CD14-positive monocyte (primary cell): Measurements from ENCODE around the gene ZMYND19. TPM values are rescaled to one million over a fixed set of nuclear protein-coding genes. Genes with fewer than 3 reads are reported as not detected.

Experiments
- DNase-seq, 3 donors: peaks; one replicate each; pipeline ENCODE4 v3.0.0-alpha.2; 2011 to 2022
- H2AFZ ChIP-seq: 2 replicates; pipeline ENCODE4 v1.6.0; 2012; ENCODE audit warnings: mild to moderate bottlenecking, low read depth, low read length, inconsistent platforms; ENCODE audit not compliant: insufficient read depth, poor library complexity, severe bottlenecking
- H3K27ac ChIP-seq, 2 donors: 1 replicate in 1 of 2; 2 replicates in 1 of 2; pipeline ENCODE4 v1.5.1; 2012 to 2013; ENCODE audit warnings: low read length in 2 of 2, control low read depth in 1 of 2, inconsistent platforms in 1 of 2, low read depth in 1 of 2, mild to moderate bottlenecking in 1 of 2
- H3K27me3 ChIP-seq, 2 donors: one replicate each; pipeline versions ENCODE4 v1.6.0 to v1.6.1; 2011 to 2013; ENCODE audit warnings: low read length in 2 of 2; ENCODE audit not compliant: control insufficient read depth in 2 of 2, insufficient read depth in 2 of 2
- H3K36me3 ChIP-seq, 2 donors: replicated peaks in 1 of 2; 1 replicate in 1 of 2; 2 replicates in 1 of 2; pipeline versions ENCODE4 v1.5.1 to v1.6.1; 2012 to 2013; ENCODE audit warnings: low read length in 2 of 2, control low read depth in 1 of 2, inconsistent platforms in 1 of 2, mild to moderate bottlenecking in 1 of 2; ENCODE audit not compliant: insufficient read depth in 2 of 2, control insufficient read depth in 1 of 2
- H3K4me1 ChIP-seq, 2 donors: 1 replicate in 1 of 2; 2 replicates in 1 of 2; pipeline versions ENCODE4 v1.5.1 to v1.6.1; 2012 to 2013; ENCODE audit warnings: low read length in 2 of 2, control low read depth in 1 of 2, inconsistent platforms in 1 of 2, mild to moderate bottlenecking in 1 of 2, moderate library complexity in 1 of 2; ENCODE audit not compliant: insufficient read depth in 2 of 2, control insufficient read depth in 1 of 2
- H3K4me2 ChIP-seq: replicated peaks from 2 replicates; pipeline ENCODE3; 2012; ENCODE audit warnings: low read length, moderate library complexity, mild to moderate bottlenecking; ENCODE audit not compliant: poor library complexity, severe bottlenecking; ENCODE audit errors: extremely low read depth
- H3K4me3 ChIP-seq, 3 experiments: fragments of 200-600 bp in 1 of 3; sonication (generic) in 1 of 3; replicated peaks in 1 of 3; 1 replicate in 2 of 3; 2 replicates in 1 of 3; pipeline ENCODE4 v1.5.1; 2011 to 2013; ENCODE audit warnings: low read length in 3 of 3, mild to moderate bottlenecking in 3 of 3, control low read depth in 2 of 3, low read depth in 2 of 3, inconsistent platforms in 1 of 3, moderate library complexity in 1 of 3
- H3K79me2 ChIP-seq: 2 replicates; pipeline ENCODE4 v1.6.0; 2012; ENCODE audit warnings: mild to moderate bottlenecking, control low read depth, inconsistent platforms, low read length, moderate library complexity; ENCODE audit not compliant: insufficient read depth
- H3K9ac ChIP-seq: 2 replicates; pipeline ENCODE4 v1.6.0; 2017; ENCODE audit warnings: low read length, mild to moderate bottlenecking; ENCODE audit not compliant: insufficient read depth, poor library complexity, severe bottlenecking
- H3K9me3 ChIP-seq, 2 donors: replicated peaks in 1 of 2; 1 replicate in 1 of 2; 2 replicates in 1 of 2; pipeline versions ENCODE4 v1.5.1 to v1.6.1; 2012 to 2013; ENCODE audit warnings: low read length in 2 of 2, control low read depth in 1 of 2; ENCODE audit not compliant: control insufficient read depth in 1 of 2, insufficient read depth in 1 of 2
- H4K20me1 ChIP-seq: 2 replicates; pipeline ENCODE4 v1.6.0; 2012; ENCODE audit warnings: mild to moderate bottlenecking, low read length, control low read depth, moderate library complexity; ENCODE audit not compliant: insufficient read depth
- H3K27ac Mint-ChIP-seq, 7 donors: one replicate each; pipeline ENCODE4 v1.8.0; 2020; ENCODE audit warnings: mild to moderate bottlenecking in 7 of 7, mixed read lengths in 7 of 7, moderate library complexity in 6 of 7, inconsistent platforms in 2 of 7
- H3K27me3 Mint-ChIP-seq, 3 donors: one replicate each; pipeline ENCODE4 v1.8.0; 2021 to 2022; ENCODE audit warnings: low read depth in 3 of 3, mild to moderate bottlenecking in 3 of 3, mixed read lengths in 3 of 3, moderate library complexity in 3 of 3, inconsistent platforms in 1 of 3
- H3K36me3 Mint-ChIP-seq, 2 donors: one replicate each; pipeline ENCODE4 v1.8.0; 2020; ENCODE audit warnings: mixed read lengths in 2 of 2, inconsistent platforms in 1 of 2, mild to moderate bottlenecking in 1 of 2
- H3K4me1 Mint-ChIP-seq: one replicate; pipeline ENCODE4 v1.8.0; 2020; ENCODE audit warnings: mild to moderate bottlenecking, mixed read lengths
- H3K4me3 Mint-ChIP-seq, 2 donors: one replicate each; pipeline ENCODE4 v1.8.0; 2020; ENCODE audit warnings: mild to moderate bottlenecking in 2 of 2, mixed read lengths in 2 of 2, moderate library complexity in 1 of 2
- H3K9me3 Mint-ChIP-seq, 7 donors: one replicate each; pipeline ENCODE4 v1.8.0; 2020 to 2022; ENCODE audit warnings: mixed read lengths in 7 of 7, mild to moderate bottlenecking in 6 of 7, moderate library complexity in 6 of 7, inconsistent platforms in 2 of 7
- CTCF ChIP-seq: fragments of 200-600 bp; IDR thresholded peaks from one replicate; pipeline ENCODE4 v1.8.0; 2022; ENCODE audit warnings: antibody characterized with exemption, mild to moderate bottlenecking
- WGBS: methylation state at CpG from one replicate; pipeline ENCODE4 v1.1.5; 2013; ENCODE audit warnings: missing lambda C conversion rate; ENCODE audit not compliant: insufficient coverage; 5-methylcytosine and 5-hydroxymethylcytosine counted together
- intact Hi-C, 2 donors: fragments of 100-400 bp; cut with micrococcal nuclease; formaldehyde crosslinking; loops; one replicate each; pipeline versions ENCODE4 v1.15.0 to v1.15.1; 2023
- polyA plus RNA-seq, 3 donors: library from polyadenylated mRNA; depleted of rRNA in 1 of 3; unstranded in 2 of 3; stranded (reverse) in 1 of 3; fragments of 300-500 nt in 2 of 3; fragments of >200 nt in 1 of 3; fragmentation: Illumina TruSeq in 2 of 3; gene quantifications; 1 replicate in 2 of 3; 2 replicates in 1 of 3; pipeline ENCODE4 v1.2.3, GENCODE V29; 2012 to 2021

Gene ZMYND19
- polyA plus RNA-seq, 3 donors: 1.9 to 12.4 (median 4.5) TPM

- no peak overlapping the region for H2AFZ ChIP-seq
- H3K9ac ChIP-seq: peak overlapping the region; percentile 36
- H4K20me1 ChIP-seq: peaks cover 90% of the 10 kb centered on the region
- peaks cover 32 to 47% of the 10 kb centered on the region in 2 donors for H3K36me3 ChIP-seq
- peaks cover 17 to 41% of the 10 kb centered on the region in 2 donors for H3K36me3 Mint-ChIP-seq
- no peaks in the 10 kb centered on the region for H3K9me3 Mint-ChIP-seq
- no peak for TF ChIP-seq CTCF
- H3K27me3 ChIP-seq: no peaks in the 10 kb centered on the region
- peaks cover 55% of the 10 kb centered on the region for H3K4me1 Mint-ChIP-seq
- H3K9me3 ChIP-seq: no peaks in the 10 kb centered on the region
- peaks cover 0 to 4% (median 0%) of the 10 kb centered on the region in 3 donors for H3K27me3 Mint-ChIP-seq
- H3K4me3 Mint-ChIP-seq: peak overlapping the region in 1 of 2 donors; percentile 71
- H3K4me3 ChIP-seq: peak overlapping the region in 1 of 3 experiments; percentile 34
- H3K79me2 ChIP-seq: peaks cover 92% of the 10 kb centered on the region
- intact Hi-C loops: no loop called here
- H3K27ac Mint-ChIP-seq: peak overlapping the region in 6 of 7 donors; percentile 74 to 89 (median 80)
- 36% methylated on average over 21 of the region's 21 CpGs for WGBS
- peak in 1 of 3 donors; percentile 42 for DNase-seq
- H3K4me2 ChIP-seq: peak overlapping the region; percentile 49
- peak overlapping the region; percentile 32 to 76 for H3K27ac ChIP-seq
- peaks cover 57 to 64% of the 10 kb centered on the region in 2 donors for H3K4me1 ChIP-seq
Observed at GRCh38 chr9:137611623-137612609, 21.6 kb upstream of the ZMYND19 start.

- Histone ChIP-seq H4K20me1 (peaks cover 90% of the 10 kb centered on the region), H3K9me3 (no peaks in the 10 kb centered on the region), H3K36me3 (peaks cover 28 to 37% of the 10 kb centered on the region in 2 donors), H3K4me2 (no peak overlapping the region), H2AFZ (no peak overlapping the region), H3K79me2 (peaks cover 94% of the 10 kb centered on the region), H3K27ac (peak overlapping the region in 1 of 2 donors; percentile 76), H3K9ac (peak overlapping the region; percentile 36), H3K27me3 (no peaks in the 10 kb centered on the region), H3K4me1 (peaks cover 64 to 69% of the 10 kb centered on the region in 2 donors), H3K4me3 (no peak overlapping the region)
- 84% methylated on average over 4 of the region's 6 CpGs for WGBS
- no peaks in the 10 kb centered on the region for H3K9me3 Mint-ChIP-seq
- intact Hi-C loops: no loop called here
- TF ChIP-seq CTCF: no peak
- DNase-seq: no peak
- H3K27me3 Mint-ChIP-seq: peaks cover 0 to 4% (median 0%) of the 10 kb centered on the region in 3 donors
- peak overlapping the region in 2 of 7 donors; percentile 38 to 89 for H3K27ac Mint-ChIP-seq
- H3K36me3 Mint-ChIP-seq: peaks cover 17 to 40% of the 10 kb centered on the region in 2 donors
- peaks cover 61% of the 10 kb centered on the region for H3K4me1 Mint-ChIP-seq
- H3K4me3 Mint-ChIP-seq: no peak overlapping the region
Observed at GRCh38 chr9:137610944-137611343, 20.6 kb upstream of the ZMYND19 start.
